SU-DHL-6 (cell line): ENCODE data around the gene TSC2.
"Not testable (repeated sequence)": the region's sequence is repeated elsewhere in the genome, so short reads cannot be mapped to it uniquely, and the experiment has no call there.

ENCODE experiments used
- H2AFZ ChIP-seq: fragments of 200-600 bp; sonication (generic); 2 replicates; pipeline ENCODE4 v1.6.1; 2014; ENCODE audit warnings: low read depth, mild to moderate bottlenecking, moderate library complexity, mixed read lengths, antibody characterized with exemption, low read length; ENCODE audit not compliant: severe bottlenecking
- H3F3A ChIP-seq: fragments of 200-600 bp; shearing (Covaris generic); 2 replicates; pipeline ENCODE4 v1.6.0; 2016; ENCODE audit warnings: antibody characterized with exemption, mild to moderate bottlenecking; ENCODE audit not compliant: insufficient read depth
- H3K27ac ChIP-seq: fragments of 200-600 bp; sonication (generic); 2 replicates; pipeline ENCODE4 v1.5.1; 2016; ENCODE audit warnings: low read depth, mild to moderate bottlenecking, low read length, moderate library complexity, mixed read lengths
- H3K27me3 ChIP-seq: fragments of 200-600 bp; sonication (generic), shearing (Covaris generic); 2 replicates; pipeline ENCODE4 v1.6.0; 2014; ENCODE audit warnings: mild to moderate bottlenecking, low read length
- H3K36me3 ChIP-seq: fragments of 200-600 bp; sonication (generic); 2 replicates; pipeline ENCODE4 v1.6.1; 2014; ENCODE audit warnings: mild to moderate bottlenecking, low read length, mixed read lengths
- H3K4me2 ChIP-seq: fragments of 300-600, 200-600 bp; shearing (Covaris generic), sonication (generic); 2 replicates; pipeline ENCODE4 v1.6.0; 2014; ENCODE audit warnings: low read length, low read depth, mild to moderate bottlenecking; ENCODE audit not compliant: poor library complexity, severe bottlenecking
- H3K4me3 ChIP-seq: fragments of 200-600 bp; sonication (generic); 2 replicates; pipeline ENCODE4 v1.5.1; 2014; ENCODE audit warnings: antibody characterized with exemption, low read length, mild to moderate bottlenecking, mixed read lengths; ENCODE audit not compliant: insufficient read depth, poor library complexity, severe bottlenecking
- H3K79me2 ChIP-seq: fragments of 200-600 bp; sonication (generic); 2 replicates; pipeline ENCODE4 v1.6.1; 2014; ENCODE audit warnings: mild to moderate bottlenecking, low read length, moderate library complexity; ENCODE audit not compliant: insufficient read depth
- H3K9ac ChIP-seq: fragments of 200-600 bp; sonication (generic); 2 replicates; pipeline ENCODE4 v1.7.0; 2014; ENCODE audit warnings: mild to moderate bottlenecking, low read length
- H3K9me2 ChIP-seq: fragments of 200-600 bp; sonication (generic); replicated peaks from 2 replicates; pipeline ENCODE4 v1.6.1; 2014; ENCODE audit warnings: low read length; ENCODE audit not compliant: insufficient read depth
- H3K9me3 ChIP-seq: fragments of 200-600 bp; sonication (generic); 2 replicates; pipeline ENCODE4 v1.6.1; 2014; ENCODE audit warnings: low read length, mixed read lengths; ENCODE audit not compliant: insufficient read depth
- H4K20me1 ChIP-seq: fragments of 200-600 bp; sonication (generic); 2 replicates; pipeline ENCODE4 v1.6.1; 2014; ENCODE audit warnings: low read depth, mild to moderate bottlenecking, antibody characterized with exemption, low read length, moderate library complexity, mixed read lengths
- EZH2phosphoT487 ChIP-seq: fragments of 200-600 bp; sonication (generic), shearing (Covaris generic); conservative IDR thresholded peaks from 2 replicates; pipeline ENCODE4 v1.6.1; 2018; ENCODE audit warnings: mild to moderate bottlenecking, antibody characterized with exemption, low read length, moderate library complexity, mixed read lengths
- TF ChIP-seq, protein P1 (sequence below): fragments of 200-600 bp; sonication (generic); IDR thresholded peaks from one replicate; pipeline ENCODE4 v1.5.1; 2017; ENCODE audit warnings: antibody characterized with exemption, mild to moderate bottlenecking, low read length, moderate library complexity; ENCODE audit not compliant: insufficient read depth, poor library complexity, severe bottlenecking

TSC2 gene

DNA sequence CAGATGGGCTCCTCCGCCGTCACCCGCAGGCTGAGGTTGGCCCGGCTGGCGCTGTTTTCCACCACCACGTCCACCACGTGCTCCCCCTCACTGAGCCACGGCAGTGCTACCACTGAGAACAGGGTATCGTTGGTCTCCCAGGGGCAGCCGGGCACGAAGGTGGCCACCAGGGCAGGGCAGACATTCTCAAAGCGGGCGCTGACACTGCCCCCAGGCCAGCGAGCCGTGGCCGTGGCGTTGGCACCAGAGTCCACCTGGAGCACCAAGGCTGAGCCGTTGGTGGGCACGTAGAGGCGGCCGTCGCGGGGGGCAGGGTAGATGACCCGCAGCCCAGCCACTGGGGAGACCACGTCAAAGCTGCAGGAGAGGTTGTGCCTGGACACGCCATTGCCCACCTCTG is 66.4 kb downstream of the TSC2 start:
- not testable (repeated sequence) for H3F3A ChIP-seq, H3K36me3 ChIP-seq, H3K9ac ChIP-seq, H3K4me2 ChIP-seq, H3K9me2 ChIP-seq, H3K79me2 ChIP-seq, H3K9me3 ChIP-seq, H2AFZ ChIP-seq, H3K27me3 ChIP-seq, H4K20me1 ChIP-seq, H3K27ac ChIP-seq, H3K4me3 ChIP-seq

DNA sequence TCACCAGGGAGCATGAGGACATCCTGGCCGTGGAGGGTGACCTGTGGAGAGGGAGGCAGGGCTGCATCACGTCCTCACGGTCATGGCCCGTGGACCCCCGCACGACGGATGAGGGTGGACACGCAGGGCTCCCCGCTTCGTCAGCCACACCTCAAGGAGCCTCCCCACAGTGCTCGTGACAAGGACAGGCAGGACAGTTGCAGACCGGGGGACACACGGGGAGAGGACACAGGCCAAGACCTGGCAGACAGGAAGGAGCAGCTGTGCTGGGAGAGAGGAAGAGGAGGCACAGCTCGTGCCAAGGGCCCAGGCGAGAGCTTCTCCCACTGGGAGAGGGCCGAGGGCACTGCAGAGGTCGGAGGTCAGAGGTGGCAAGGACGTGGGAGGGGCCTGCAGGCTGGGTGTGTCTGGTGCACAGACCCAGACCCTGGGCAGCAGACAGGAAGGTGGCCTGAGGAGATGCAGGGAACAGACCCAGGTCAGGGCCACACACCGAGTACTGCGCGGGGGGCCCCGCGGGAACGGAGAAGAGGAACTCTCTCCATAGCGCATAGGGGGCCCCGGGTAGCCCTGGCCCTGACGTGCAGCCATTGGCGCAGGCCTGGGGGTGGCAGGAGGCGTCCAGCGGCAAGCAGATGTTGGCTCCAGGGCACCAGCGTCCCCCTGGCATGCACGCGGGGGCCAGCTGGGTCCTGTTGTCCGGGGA is 67.3 kb downstream of the TSC2 start:
- not testable (repeated sequence) for H3K36me3 ChIP-seq, H3F3A ChIP-seq, H3K4me2 ChIP-seq, H3K79me2 ChIP-seq, H3K27me3 ChIP-seq, H3K9ac ChIP-seq, H3K27ac ChIP-seq, H3K4me3 ChIP-seq, H3K9me3 ChIP-seq, H2AFZ ChIP-seq, H3K9me2 ChIP-seq, H4K20me1 ChIP-seq

- TF ChIP-seq EZH2phosphoT487, result no peak
- TF ChIP-seq, protein P1, sequence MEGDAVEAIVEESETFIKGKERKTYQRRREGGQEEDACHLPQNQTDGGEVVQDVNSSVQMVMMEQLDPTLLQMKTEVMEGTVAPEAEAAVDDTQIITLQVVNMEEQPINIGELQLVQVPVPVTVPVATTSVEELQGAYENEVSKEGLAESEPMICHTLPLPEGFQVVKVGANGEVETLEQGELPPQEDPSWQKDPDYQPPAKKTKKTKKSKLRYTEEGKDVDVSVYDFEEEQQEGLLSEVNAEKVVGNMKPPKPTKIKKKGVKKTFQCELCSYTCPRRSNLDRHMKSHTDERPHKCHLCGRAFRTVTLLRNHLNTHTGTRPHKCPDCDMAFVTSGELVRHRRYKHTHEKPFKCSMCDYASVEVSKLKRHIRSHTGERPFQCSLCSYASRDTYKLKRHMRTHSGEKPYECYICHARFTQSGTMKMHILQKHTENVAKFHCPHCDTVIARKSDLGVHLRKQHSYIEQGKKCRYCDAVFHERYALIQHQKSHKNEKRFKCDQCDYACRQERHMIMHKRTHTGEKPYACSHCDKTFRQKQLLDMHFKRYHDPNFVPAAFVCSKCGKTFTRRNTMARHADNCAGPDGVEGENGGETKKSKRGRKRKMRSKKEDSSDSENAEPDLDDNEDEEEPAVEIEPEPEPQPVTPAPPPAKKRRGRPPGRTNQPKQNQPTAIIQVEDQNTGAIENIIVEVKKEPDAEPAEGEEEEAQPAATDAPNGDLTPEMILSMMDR, result no peak
- Histone ChIP-seq H3K27ac (no peak overlapping the region), H3K79me2 (no peaks in the 10 kb centered on the region), H3K4me3 (no peak overlapping the region), H3K9me3 (no peaks in the 10 kb centered on the region), H2AFZ (no peak overlapping the region), H3K9ac (no peak overlapping the region), H3K4me2 (no peak overlapping the region), H3K36me3 (no peaks in the 10 kb centered on the region), H3K27me3 (no peaks in the 10 kb centered on the region), H3K9me2 (no peaks in the 10 kb centered on the region), H3F3A (no peaks in the 10 kb centered on the region), H4K20me1 (no peaks in the 10 kb centered on the region)
Observed at GRCh38 chr16:2115591-2115973, 67.8 kb downstream of the TSC2 start.

DNA sequence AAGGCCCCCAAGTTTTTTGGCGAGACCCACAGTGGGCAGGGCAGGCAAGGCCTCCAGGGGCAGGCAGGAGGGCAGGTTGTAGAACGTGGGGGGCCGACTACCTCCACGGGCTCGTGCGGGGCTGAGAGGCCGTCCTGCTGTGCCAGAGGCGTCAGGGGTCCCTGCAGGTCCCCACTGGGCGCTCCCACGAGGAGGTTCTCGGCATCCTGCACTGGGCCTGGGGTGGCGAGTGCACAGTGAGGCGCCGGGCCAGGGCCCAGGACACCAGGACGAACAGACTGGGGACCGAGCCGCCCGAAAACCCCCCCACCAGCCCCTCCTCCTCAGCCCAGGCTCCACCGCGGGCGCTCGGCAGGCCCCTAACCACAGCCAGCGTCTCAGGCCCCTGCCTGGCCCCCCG is 68.6 kb downstream of the TSC2 start:
- not testable (repeated sequence) for H3K4me2 ChIP-seq, H3K9me3 ChIP-seq, H3K9me2 ChIP-seq, H3K4me3 ChIP-seq, H3K79me2 ChIP-seq, H2AFZ ChIP-seq, H3K27me3 ChIP-seq, H3F3A ChIP-seq, H4K20me1 ChIP-seq, H3K27ac ChIP-seq, H3K36me3 ChIP-seq, H3K9ac ChIP-seq

- not testable (repeated sequence) for H3K9ac ChIP-seq, H3K4me3 ChIP-seq, H2AFZ ChIP-seq, H3K4me2 ChIP-seq, H3K79me2 ChIP-seq, H3K9me3 ChIP-seq, H3K9me2 ChIP-seq, H3K36me3 ChIP-seq, H3F3A ChIP-seq, H4K20me1 ChIP-seq, H3K27ac ChIP-seq, H3K27me3 ChIP-seq
Observed at GRCh38 chr16:2117341-2117740, 69.6 kb downstream of the TSC2 start.

GRCh38 chr16:2117960-2118722 is 70.4 kb downstream of the TSC2 start:
- not testable (repeated sequence) for H3K9me3 ChIP-seq, H3K27ac ChIP-seq, H3K9me2 ChIP-seq, H3K4me3 ChIP-seq, H4K20me1 ChIP-seq, H3K27me3 ChIP-seq, H3K4me2 ChIP-seq, H3F3A ChIP-seq, H2AFZ ChIP-seq, H3K36me3 ChIP-seq, H3K79me2 ChIP-seq, H3K9ac ChIP-seq

DNA sequence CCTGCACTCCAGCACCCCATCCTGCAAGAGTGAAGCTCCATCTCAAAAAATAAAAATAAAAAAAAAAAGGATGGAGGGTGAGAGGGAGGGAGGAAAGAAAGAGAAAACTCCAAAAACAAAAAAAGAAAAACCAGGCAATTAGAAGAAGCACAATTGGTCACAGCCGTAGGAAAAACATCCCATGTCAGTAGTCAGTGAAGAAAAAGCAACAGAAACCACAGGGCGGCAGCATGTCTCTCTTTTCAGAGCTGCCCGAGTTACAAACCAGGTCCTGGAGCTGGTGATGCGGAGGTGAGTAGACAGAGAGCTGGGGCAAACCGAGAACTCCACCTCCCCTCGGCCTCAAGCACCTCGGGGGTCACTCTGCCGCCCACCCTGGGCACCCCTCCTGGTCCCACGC is 73.5 kb downstream of the TSC2 start:
- H3K79me2 ChIP-seq, H3F3A ChIP-seq, H3K4me2 ChIP-seq, H3K9me2 ChIP-seq, H3K27me3 ChIP-seq, H3K27ac ChIP-seq, H2AFZ ChIP-seq, H4K20me1 ChIP-seq, H3K36me3 ChIP-seq, H3K9me3 ChIP-seq, H3K9ac ChIP-seq, H3K4me3 ChIP-seq: not testable (repeated sequence)
